Fibroblast of peridontal ligament (primary cell): ENCODE data around the gene OIT3.

Source experiments
- DNase-seq: peaks from one replicate; pipeline ENCODE4 v3.0.0-alpha.2; 2010; ENCODE audit errors: extremely low read depth

The OIT3 gene

DNA sequence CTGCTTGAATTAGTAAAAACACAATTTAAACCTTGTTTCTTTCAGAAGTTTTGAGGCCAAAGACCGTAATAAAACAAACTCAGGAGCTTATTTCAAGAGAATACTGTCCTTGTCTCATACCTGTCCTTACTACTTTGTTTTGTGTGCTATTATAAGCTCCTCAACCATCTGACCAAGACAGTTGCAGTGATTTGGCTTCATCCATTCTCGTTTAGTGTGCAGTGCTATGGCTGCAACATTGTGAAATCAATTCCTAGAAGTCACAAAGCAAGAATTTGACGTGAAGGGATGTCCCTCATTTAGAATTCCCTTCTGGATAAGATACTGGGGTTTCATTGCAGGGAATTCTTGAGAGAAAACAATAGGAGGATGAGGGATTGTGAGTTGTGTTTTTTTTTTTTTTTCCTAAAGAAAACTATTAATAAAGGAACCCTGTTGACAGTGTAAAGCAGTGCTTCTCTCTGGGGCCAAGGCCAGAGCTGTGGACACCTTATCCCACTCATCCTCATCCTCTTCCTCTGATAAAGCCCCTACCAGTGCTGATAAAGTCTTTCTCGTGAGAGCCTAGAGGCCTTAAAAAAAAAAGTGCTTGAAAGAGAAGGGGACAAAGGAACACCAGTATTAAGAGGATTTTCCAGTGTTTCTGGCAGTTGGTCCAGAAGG is at the start of gene OIT3:
TSS of gene OIT3 (plus strand) at position 604 of the 663 bp plus-strand sequence. CDS start 60 bp downstream, outside the sequence.
- no peak for DNase-seq

DNA sequence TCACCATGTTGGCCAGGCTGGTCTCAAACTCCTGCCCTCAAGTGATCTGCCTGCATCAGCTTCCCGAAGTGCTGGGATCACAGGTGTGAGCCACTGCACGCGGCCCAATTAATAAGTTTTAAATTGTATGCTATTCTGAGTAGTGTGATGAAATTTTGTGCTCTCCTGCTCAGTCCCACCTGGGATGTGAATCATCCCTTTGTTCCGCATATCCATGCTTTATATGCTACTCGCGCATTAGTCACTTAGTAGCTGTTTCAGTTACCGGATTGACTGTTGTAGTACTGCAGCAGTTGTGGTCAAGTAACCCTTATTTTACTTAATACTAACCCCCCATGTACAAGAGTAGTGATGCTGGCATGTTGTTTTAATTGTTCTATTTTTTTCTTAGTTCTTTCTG is 47.3 kb upstream of the OIT3 start:
- peak; percentile 34 for DNase-seq

DNA sequence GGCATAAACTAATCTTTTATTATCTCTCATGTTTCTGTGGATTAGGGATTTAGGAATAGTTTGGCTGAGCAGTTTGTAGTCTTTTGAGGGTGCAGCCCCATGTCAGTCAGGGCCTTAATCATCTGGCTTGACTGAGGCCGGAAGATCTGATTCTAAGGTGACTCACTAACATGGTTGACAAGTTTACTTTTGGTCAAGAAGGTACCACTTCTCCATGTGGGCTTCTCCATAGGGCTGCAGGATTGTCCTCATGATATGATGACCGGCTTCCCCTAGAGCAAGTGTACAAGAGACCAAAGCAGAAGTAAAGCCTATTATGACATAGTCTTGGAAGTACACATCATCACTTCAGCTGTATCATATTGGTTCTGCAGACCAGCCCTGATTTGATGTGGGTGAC is 45.9 kb upstream of the OIT3 start:
- no peak for DNase-seq

DNA sequence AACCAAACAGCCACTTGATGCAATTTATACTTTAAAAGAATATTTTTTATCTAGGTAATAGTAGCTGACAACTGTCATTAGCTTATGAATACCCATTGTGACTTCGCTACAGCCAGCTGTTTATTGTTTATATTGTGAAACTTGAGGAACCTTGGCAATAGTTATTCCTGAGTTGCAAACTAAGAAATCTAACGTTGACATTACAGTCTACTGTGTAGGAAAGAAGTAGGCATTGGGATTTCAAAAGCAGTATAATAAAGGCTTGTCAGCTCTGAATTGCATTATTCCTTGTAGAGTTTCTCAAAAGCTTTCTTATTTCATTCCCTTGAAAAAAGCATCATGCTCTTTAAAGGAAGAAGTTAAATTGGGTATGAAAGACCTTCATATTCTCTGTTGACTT is 42.7 kb upstream of the OIT3 start:
- DNase-seq = no peak

DNA sequence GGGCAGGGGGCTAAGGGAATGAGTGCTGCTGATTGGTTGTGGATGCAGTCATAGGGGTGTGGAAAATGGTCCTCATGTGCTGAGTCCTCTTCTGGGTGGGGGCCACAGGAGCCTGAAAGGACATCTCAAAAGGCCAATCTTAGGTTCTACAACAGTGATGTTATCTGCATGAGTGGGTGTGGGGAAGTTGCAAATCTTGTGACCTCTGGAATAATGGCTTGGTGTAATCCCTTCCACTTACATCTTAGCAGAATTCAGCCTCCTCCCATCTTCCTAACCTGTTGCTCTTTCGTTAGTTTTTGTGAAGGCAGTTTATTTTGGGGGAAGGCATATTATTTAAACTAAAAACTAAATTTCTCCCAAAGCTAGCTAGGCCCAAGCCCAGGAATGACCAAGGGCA is 42.0 kb upstream of the OIT3 start:
- DNase-seq = no peak

DNA sequence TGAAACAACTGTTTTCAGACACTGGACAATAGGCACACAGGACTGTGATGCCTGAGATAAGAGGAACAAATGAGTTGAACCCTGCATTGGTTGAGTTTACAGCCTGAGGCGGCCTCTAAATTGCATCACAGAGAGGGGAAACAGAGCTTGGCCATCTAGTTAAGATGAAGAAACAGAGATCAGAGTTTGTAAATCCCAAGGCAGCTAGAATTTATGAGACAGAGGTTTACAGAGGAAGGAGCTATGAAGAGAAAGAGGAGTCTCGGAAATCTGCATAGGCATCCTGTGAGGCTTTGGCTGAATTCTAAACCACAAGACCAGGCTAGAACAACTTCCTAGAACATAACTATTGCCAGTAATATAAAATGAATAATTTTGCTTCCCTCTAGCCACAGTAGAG is 41.0 kb upstream of the OIT3 start:
- DNase-seq = no peak

DNA sequence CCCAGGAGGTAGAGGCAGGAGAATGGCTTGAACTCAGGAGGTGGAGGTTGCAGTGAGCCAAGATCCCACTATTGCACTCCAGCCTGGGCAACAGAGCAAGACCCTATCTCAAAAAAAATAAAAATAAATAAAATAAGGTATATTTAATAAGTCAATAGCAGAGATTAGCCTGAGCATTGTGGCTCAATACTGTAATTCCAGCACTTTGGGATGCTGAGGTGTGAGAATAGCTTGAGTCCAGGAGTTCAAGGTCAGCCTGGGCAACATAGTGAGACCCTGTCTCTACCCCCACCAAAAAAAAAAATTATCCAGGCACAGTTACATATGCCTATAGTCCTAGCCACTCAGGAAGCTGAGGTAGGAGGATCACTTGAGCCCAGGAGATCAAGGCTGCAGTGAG is 38.4 kb upstream of the OIT3 start:
- no peak for DNase-seq

DNA sequence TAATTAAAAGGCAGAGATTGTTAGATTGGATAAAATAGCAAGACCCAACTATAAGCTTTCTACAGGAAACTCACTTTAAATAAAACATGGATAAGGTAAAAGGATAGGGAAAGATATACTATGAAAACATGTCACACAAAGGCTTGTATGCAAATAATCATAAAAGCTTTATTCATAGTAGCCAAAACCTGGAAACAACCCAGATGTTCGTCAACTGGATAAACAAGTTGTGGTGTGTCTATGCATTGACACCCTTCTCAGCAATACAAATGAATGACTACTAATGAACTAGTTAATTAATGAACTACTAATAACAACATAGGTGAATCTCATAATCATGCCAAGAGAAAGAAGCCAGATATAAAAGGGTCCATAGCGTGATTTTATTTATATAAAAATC is 37.7 kb upstream of the OIT3 start:
- no peak for DNase-seq

DNA sequence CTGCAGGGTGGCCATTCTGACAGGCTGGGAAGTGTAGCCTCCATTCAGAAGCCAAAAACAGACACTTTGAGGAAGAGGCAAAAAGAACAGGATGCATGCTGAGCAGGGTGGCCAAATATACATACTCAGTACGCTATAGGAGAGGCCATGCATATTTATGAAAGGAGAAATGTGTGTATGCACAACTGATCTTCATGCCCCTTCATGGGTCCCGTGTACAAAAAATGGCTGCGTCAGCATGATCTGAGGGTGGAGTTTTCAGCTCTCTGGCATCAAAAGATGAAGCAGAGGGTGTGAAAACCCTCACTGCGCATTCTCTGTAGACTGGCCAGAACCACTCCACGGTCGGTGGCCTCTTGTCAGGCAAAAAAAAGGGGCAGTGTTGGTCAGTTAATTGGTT is 35.5 kb upstream of the OIT3 start:
- no peak for DNase-seq

DNA sequence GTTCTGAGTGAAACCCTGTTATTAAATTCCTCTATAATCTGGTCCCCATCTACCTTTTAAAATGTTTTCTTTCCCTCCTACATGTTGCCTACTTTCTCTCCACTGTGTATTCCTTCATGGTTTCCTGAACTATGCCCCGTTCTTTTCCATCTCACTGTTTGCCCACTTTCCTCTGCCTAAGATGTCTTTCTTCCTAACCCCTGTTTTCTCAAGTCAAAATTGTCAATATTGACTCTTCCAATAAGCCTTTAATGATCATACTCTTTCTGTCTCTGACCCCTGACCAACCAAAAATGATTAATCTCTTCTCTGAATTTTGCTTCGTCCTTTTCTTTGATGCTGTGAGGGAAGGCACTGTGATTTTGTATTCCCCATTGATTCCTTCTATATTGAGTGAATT is 30.6 kb upstream of the OIT3 start:
- no peak for DNase-seq

DNA sequence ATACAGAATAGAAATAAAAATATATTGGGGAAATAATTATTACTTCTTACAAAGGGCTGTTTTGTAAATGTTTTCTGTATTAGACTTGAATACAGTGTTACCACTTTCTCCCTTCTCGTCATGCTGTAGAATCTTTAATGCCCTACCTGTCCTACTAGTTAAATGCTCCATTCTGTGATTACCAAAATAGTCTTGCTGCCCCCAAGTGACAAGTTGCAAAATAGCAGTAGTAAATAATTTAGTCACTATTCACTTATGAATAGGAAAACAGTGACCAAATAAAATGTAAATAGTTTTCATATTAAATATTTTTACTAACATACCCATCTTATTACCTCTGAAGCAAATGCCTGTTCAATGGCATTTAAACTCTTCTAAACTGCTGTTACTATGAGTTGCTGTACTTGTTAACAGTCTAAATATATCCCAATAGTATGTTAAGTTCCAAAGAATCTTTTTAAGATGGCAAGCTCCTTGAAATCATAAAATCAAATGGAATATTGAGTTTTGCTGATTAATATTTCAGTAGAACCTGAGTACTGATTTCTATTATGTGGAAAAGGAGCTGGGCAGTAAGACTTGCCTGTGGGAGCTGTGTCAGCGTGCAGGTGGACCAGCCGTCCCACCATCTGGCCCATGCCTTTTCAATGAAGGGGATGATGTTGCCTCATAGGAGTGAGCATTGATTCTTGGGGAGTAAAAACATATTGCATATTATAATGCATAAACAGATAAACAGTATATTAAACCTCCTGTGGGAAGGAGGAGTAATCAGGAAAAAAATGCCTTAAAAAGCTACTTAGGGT is 18.1 kb upstream of the OIT3 start:
- peak; percentile 56 for DNase-seq

DNA sequence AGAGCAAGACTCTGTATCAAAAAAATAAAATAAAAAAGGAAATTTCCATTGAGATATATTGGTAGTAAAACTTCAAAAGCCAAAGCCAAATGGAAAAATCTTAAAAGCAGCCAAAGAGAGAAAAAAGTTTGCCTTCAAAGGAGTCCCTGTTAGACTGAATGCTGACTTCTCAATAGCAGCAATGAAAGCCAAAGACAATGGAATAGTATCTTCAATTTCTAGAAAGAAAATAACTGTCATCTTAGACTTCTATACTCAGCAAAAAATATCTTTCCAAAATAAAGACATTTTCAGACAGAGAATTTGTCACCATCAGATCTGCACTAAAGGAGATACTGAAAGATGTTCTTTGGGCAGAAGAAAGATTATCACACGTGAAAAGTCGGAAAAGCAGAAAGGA is 14.3 kb upstream of the OIT3 start:
- DNase-seq = no peak

DNA sequence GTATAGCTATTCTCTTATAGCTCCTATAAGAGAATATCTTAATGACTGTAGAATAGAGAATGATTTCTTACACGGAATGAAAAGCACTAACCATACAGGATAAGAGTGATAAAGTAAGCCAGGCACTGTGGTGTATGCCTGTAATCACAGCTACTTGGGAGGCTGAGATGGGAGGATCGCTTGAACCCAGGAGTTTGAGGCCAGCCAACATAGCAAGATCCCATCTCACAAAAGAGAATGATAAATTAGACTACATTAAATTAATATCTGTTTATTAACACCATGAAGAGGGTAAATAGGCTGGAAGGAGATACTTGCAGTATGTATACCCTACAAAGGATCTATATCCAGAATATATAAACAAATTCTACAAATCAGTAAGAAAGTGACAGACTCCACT is 12.2 kb upstream of the OIT3 start:
- no peak for DNase-seq

DNA sequence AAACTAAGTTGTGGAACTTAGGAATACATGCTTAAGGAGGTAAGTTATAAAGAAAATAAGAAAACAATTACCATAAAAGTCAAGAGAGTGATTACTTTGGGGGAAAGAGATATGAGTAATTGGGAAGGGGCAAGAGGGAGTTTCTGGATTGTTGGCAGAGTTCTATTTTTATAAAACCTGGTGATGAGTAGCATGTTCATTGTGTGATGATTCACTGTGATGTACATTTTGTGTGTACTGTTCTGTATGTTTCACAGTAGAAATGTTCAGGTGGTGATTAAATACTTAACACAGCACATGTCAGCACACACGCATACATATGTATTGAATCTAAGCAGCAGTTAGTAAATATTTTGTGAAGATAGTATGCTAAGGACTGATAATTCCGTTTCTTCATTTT is 9.7 kb upstream of the OIT3 start:
- no peak for DNase-seq

DNA sequence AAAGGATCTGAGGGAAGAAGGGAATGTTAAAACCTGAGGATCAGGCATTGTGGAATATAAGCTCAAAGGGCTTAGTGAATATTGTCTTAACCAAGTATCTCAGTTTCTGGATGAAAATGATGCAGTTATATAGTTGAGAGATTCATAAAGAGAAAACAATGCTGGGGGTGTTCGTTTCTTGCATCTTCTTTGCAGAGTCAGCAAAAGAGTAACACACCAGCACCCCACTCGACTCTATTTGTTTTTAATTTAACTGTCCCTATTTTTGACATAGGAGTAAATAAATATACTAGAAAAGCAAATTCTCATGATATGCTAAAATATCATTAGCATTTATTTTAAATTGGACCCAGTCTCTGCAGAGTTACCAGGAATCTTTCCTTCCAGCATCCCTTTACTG is 7.6 kb upstream of the OIT3 start:
- DNase-seq = no peak

DNA sequence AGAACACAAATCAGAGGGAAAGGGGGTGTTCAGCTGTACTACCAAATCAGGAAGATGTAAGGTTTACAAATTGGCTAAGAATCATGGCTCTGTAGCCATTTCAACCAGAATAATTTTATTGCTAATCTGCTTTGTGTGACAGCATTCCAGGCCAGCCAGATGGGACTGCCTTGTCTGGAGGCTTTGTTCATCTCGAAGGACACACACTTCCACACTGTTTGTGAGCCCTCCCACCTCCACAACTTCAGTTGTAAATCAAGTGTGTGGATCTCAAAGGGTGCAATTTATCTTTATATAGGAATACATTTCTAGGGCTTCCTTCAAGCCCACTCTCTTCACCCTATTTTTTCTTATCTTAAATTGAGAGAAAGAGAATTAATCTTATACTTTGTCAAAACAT is 6.9 kb upstream of the OIT3 start:
- DNase-seq = no peak

DNA sequence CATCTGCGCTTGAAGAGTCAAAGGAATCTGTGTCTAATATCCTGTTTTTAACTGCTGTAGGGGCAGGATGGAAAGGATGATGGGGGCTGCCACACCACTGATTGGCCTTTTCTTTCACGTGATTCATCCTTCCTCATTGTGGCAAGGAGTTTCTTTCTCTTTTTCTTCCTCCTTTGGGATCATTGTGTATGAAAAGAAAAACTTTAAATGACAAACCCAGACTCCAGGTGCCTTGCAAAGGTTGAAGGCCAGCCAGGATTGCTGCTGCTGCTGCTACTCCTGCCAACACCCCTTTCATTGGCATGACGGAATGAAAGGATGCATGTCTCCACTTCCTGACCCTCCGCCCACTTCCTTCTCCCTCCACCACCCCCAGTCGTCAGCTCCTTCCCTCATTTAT is 6.5 kb upstream of the OIT3 start:
- no peak for DNase-seq

DNA sequence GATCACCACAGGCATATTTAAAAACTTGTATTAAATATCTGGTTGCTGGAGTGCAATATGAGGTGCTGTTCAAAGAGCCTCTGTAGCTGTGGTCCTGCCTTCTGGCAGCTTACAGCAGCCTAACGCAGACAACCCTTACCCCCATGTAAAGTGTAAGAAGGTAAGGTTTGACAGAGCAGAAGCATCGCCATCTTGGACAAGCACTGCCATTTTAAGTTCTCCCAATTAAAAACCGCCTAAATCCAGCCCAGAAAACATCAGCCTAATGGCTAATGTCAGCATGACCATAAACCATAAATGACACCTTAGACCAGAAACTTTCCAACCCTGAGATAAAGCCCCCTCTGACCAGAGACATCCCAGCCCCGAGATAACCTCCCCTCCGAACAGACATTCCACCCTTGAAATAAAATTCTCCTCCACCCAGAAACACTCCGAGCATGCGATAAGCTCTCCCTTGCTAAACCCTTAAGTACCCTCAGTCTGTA is 5.3 kb upstream of the OIT3 start:
- DNase-seq = no peak

DNA sequence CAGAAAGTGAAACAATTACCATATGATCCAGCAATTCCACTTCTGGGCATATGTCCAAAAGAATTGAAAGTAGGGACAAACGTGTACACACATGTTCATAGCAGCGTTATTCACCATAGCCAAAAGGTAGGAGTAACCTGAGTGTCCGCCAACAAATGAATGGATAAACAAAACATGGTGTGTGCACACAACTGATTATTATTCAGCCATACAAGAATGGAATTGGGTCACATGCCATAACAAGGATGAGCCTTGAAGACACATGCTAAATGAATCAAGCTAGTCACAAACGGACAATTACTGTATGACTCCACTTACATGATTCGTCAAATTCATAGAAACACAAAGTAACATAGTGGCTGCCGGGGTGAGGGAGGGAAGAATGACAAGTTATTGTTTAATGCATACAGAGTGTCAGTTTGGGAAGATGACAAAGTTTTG is 4.1 kb upstream of the OIT3 start:
- DNase-seq = peak; percentile 35

DNA sequence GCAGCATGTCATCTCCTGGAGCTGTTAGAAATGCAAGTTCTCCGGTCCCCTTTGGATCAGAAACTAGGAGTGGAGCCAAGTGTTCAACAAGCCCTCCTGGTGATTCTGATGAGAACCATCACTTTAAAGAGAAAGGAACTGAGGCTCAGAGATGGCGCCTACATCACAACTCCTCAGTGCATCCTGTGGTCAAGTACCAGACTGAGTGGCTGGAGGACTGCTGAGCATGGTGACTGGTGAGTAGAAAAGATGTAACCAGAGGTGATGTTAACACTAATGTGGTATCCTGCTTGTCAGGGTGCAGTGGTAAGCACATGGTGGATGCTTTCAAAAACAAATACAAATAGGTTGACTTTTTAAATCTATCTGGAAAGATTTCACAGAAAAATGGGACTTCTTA is 3.5 kb upstream of the OIT3 start:
- no peak for DNase-seq

DNA sequence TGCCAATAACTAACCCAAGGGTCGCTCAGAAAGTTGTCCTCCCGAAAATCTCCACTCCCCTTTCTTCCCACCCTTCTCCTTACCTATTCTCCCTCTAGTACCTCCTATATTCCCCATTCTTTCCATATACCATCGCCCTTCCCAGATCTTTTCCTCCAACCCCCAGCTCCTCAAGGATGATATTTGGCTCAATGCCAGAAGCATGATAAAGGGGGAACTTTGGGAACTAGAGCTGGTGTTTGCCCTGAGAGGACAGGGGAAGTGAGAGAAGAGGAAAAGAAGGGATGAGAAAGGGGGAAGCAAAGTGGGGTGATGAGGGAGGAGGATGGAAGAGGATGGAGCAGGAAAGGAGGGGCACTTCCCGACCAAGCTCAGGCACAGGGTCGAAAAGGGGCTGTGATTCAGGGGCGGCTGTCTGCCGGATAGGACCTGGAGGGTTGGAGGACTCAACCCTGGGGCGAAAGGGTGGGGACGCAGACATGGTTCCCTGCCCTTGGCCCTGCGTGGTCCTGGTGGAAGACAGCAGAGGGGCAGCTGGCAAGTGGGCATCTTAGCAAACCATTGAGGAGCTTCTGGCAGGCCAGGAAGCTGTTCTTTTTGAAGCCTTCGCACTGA is 1.8 kb downstream of the OIT3 start:
- no peak for DNase-seq

DNA sequence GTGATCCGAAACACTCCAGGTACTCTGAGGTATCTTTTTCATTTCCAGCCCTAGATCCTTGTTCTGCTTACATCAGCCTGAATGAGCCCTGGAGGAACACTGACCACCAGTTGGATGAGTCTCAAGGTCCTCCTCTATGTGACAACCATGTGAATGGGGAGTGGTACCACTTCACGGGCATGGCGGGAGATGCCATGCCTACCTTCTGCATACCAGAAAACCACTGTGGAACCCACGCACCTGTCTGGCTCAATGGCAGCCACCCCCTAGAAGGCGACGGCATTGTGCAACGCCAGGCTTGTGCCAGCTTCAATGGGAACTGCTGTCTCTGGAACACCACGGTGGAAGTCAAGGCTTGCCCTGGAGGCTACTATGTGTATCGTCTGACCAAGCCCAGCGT is 5.1 kb downstream of the OIT3 start:
- no peak for DNase-seq

DNA sequence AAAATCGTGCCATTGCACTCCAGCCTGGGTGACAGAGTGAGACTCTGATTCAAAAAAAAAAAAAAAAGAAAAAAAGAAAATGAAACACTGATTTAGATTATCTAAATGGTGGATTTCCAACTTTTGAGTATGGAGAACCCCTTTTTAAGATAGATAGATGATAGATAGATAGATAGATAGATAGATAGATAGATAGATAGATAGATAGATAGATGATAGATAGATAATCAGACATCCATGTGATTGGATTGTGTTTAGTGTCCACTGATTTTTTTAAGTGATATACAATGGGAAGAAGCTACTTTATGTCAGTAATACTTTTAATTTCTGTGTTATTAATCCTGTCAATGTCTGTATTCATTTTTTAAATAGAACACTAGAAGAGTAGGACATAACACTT is 6.0 kb downstream of the OIT3 start:
- DNase-seq = no peak
